Spleen (tissue), 11 donors: Measurements from ENCODE around the gene INHA. TPM values are rescaled to one million over a fixed set of nuclear protein-coding genes. Genes with fewer than 3 reads are reported as not detected.

Experiments
- DNase-seq: peaks from one replicate; pipeline ENCODE4 v3.0.0-alpha.2; 2020
- H3K27ac ChIP-seq, 8 donors: fragments of 200-600 bp; sonication (generic) in 7 of 8; 1 replicate in 4 of 8; 2 replicates in 4 of 8; pipeline versions ENCODE4 v1.5.0 to v1.8.0; 2016 to 2021; ENCODE audit warnings: inconsistent platforms in 4 of 8, mild to moderate bottlenecking in 4 of 8, moderate library complexity in 1 of 8
- H3K27me3 ChIP-seq, 7 donors: fragments of 200-600 bp; sonication (generic) in 6 of 7; replicated peaks in 1 of 7; 1 replicate in 4 of 7; 2 replicates in 3 of 7; pipeline versions ENCODE4 v1.5.0 to v1.8.0; 2016 to 2021; ENCODE audit warnings: inconsistent platforms in 3 of 7, mild to moderate bottlenecking in 1 of 7
- H3K36me3 ChIP-seq, 6 donors: fragments of 200-600 bp; sonication (generic) in 5 of 6; 1 replicate in 4 of 6; 2 replicates in 2 of 6; pipeline versions ENCODE4 v1.5.0 to v1.8.0; 2016 to 2021; ENCODE audit warnings: inconsistent platforms in 2 of 6
- H3K4me1 ChIP-seq, 6 donors: fragments of 200-600 bp; sonication (generic) in 5 of 6; 1 replicate in 3 of 6; 2 replicates in 3 of 6; pipeline versions ENCODE4 v1.5.0 to v1.8.0; 2016 to 2021; ENCODE audit warnings: inconsistent platforms in 3 of 6
- H3K4me3 ChIP-seq, 8 donors: fragments of 200-600 bp; sonication (generic) in 7 of 8; 1 replicate in 4 of 8; 2 replicates in 4 of 8; pipeline versions ENCODE4 v1.5.0 to v1.8.0; 2016 to 2021; ENCODE audit warnings: inconsistent platforms in 4 of 8, mild to moderate bottlenecking in 4 of 8, moderate library complexity in 2 of 8
- H3K9me3 ChIP-seq, 8 donors: fragments of 200-600 bp; sonication (generic) in 7 of 8; 1 replicate in 4 of 8; 2 replicates in 4 of 8; pipeline versions ENCODE4 v1.5.0 to v1.8.0; 2016 to 2021; ENCODE audit warnings: inconsistent platforms in 4 of 8
- CTCF ChIP-seq, 11 experiments: fragments of 200-600 bp in 7 of 11; fragments of 450-650 bp in 4 of 11; sonication (generic) in 4 of 11; IDR thresholded peaks in 8 of 11; conservative IDR thresholded peaks in 3 of 11; 1 replicate in 7 of 11; 2 replicates in 4 of 11; pipeline versions ENCODE4 v1.4.0 to v1.8.0; 2016 to 2021; ENCODE audit warnings: antibody characterized with exemption in 11 of 11, inconsistent platforms in 4 of 11, mild to moderate bottlenecking in 1 of 11
- POLR2A ChIP-seq, 3 donors: fragments of 450-650 bp; IDR thresholded peaks; one replicate each; pipeline ENCODE4 v1.5.1; 2017; ENCODE audit warnings: antibody characterized with exemption in 3 of 3, mild to moderate bottlenecking in 1 of 3
- POLR2AphosphoS5 ChIP-seq, 3 donors: sonication (generic); formaldehyde crosslinking; IDR thresholded peaks; one replicate each; pipeline ENCODE4 v1.5.1; 2017; ENCODE audit warnings: antibody characterized with exemption in 3 of 3
- WGBS, 5 donors: extraction: QIAGEN DNeasy Blood & Tissue Kit in 3 of 5; methylation state at CpG; one replicate each; pipeline versions ENCODE4 v1.1.5 to v1.1.7; 2013 to 2018; 5-methylcytosine and 5-hydroxymethylcytosine counted together
- intact Hi-C: fragments of 100-400 bp; cut with DNase I; formaldehyde crosslinking; loops from one replicate; pipeline ENCODE4 v1.15.0; 2023; ENCODE audit warnings: low total_unique reads
- polyA plus RNA-seq, 3 donors: library from polyadenylated mRNA; stranded (reverse); fragments of 200-250 nt; gene quantifications; one replicate each; pipeline ENCODE4 v1.2.1, GENCODE V29; 2013
- total RNA-seq, 7 donors: library from RNA; depleted of rRNA in 3 of 7; stranded (reverse); fragments of >200 nt in 3 of 7; fragmentation: NEBNext Ultra II Directional in 4 of 7; extraction: Animal tissue kit (Norgen Biotek cat#: 25700) in 4 of 7; gene quantifications; one replicate each; pipeline versions ENCODE4 v1.1.0 to v1.2.1, GENCODE V29; 2016 to 2021
- donor health status: healthy with polysubstance abuse.
- donor health status: DM: no; HTN: no; CAD: no; lungs with moderate emphysema.
- donor health status: DM: no; HTN: no; CAD: no.
- donor health status: Bipolar disorder and iron deficiency.
- donor health status: healthy.
- donor health status: DM: no; HTN: no; CAD: no.
- donor health status: DM: yes; HTN: yes; CAD: no.

INHA gene
- total and polyA plus RNA-seq, 10 donors = 0.08 to 0.46 (median 0.31) TPM; not detected in 6

- DNase-seq = no peak
- peaks cover 0 to 12% (median 0%) of the 10 kb centered on the region in 6 donors for H3K36me3 ChIP-seq
- H3K4me3 ChIP-seq = no peak overlapping the region
- intact Hi-C loops = no loop called here
- 83 to 95% (median 88%) methylated on average over 10 to 11 of the region's 11 CpGs for WGBS, 5 donors
- H3K27me3 ChIP-seq = peaks cover 0 to 34% (median 19%) of the 10 kb centered on the region in 7 donors
- no peaks in the 10 kb centered on the region for H3K9me3 ChIP-seq
- TF ChIP-seq CTCF (IDR thresholded peaks at IDR 0.05 in 8 of 11, conservative IDR thresholded peaks at IDR 0.05 in 3 of 11) (no peak), POLR2AphosphoS5 (IDR thresholded peaks at IDR 0.05) (no peak), POLR2A (IDR thresholded peaks at IDR 0.05) (no peak)
- H3K4me1 ChIP-seq = peaks cover 0 to 21% (median 18%) of the 10 kb centered on the region in 6 donors
- H3K27ac ChIP-seq = no peak overlapping the region
These were observed 5.5 kb upstream of the INHA start for GRCh38 chr2:219566640-219567039.

GRCh38 chr2:219567131-219567530 is 5.0 kb upstream of the INHA start:
- Histone ChIP-seq H3K4me1 (peaks cover 0 to 22% (median 20%) of the 10 kb centered on the region in 6 donors), H3K4me3 (no peak overlapping the region), H3K9me3 (no peaks in the 10 kb centered on the region), H3K27me3 (peaks cover 0 to 39% (median 19%) of the 10 kb centered on the region in 7 donors), H3K36me3 (peaks cover 0 to 12% (median 0%) of the 10 kb centered on the region in 6 donors), H3K27ac (no peak overlapping the region)
- no peak for DNase-seq
- 89 to 95% (median 94%) methylated on average over 18 of the region's 18 CpGs for WGBS, 5 donors
- intact Hi-C loops = no loop called here
- TF ChIP-seq POLR2AphosphoS5 (IDR thresholded peaks at IDR 0.05) (no peak), CTCF (IDR thresholded peaks at IDR 0.05 in 8 of 11, conservative IDR thresholded peaks at IDR 0.05 in 3 of 11) (no peak), POLR2A (IDR thresholded peaks at IDR 0.05) (no peak)

GRCh38 chr2:219567791-219568361 is 4.2 kb upstream of the INHA start:
- DNase-seq = no peak
- intact Hi-C loops = no loop called here
- 92 to 94% (median 93%) methylated on average over 32 to 35 of the region's 35 CpGs for WGBS, 5 donors
- Histone ChIP-seq H3K27ac (no peak overlapping the region), H3K4me3 (no peak overlapping the region), H3K4me1 (peaks cover 0 to 22% (median 20%) of the 10 kb centered on the region in 6 donors), H3K9me3 (no peaks in the 10 kb centered on the region), H3K36me3 (peaks cover 0 to 12% (median 0%) of the 10 kb centered on the region in 6 donors), H3K27me3 (peaks cover 0 to 47% (median 21%) of the 10 kb centered on the region in 7 donors)
- TF ChIP-seq POLR2A (IDR thresholded peaks at IDR 0.05) (no peak), POLR2AphosphoS5 (IDR thresholded peaks at IDR 0.05) (no peak), CTCF (IDR thresholded peaks at IDR 0.05 in 8 of 11, conservative IDR thresholded peaks at IDR 0.05 in 3 of 11) (no peak)

GRCh38 chr2:219569041-219569440 is 3.1 kb upstream of the INHA start:
- Histone ChIP-seq H3K9me3 (no peaks in the 10 kb centered on the region), H3K36me3 (peaks cover 0 to 12% (median 0%) of the 10 kb centered on the region in 6 donors), H3K4me3 (no peak overlapping the region), H3K27me3 (peaks cover 0 to 54% (median 21%) of the 10 kb centered on the region in 7 donors), H3K27ac (no peak overlapping the region), H3K4me1 (peaks cover 0 to 22% (median 20%) of the 10 kb centered on the region in 6 donors)
- DNase-seq = no peak
- no peak for TF ChIP-seq POLR2A (IDR thresholded peaks at IDR 0.05)
- TF ChIP-seq POLR2AphosphoS5 (IDR thresholded peaks at IDR 0.05) = no peak
- no peak for TF ChIP-seq CTCF (IDR thresholded peaks at IDR 0.05 in 8 of 11, conservative IDR thresholded peaks at IDR 0.05 in 3 of 11)
- intact Hi-C loops = no loop called here
- WGBS, 5 donors = 89 to 96% (median 91%) methylated on average over 6 of the region's 6 CpGs
